GM06990 (cell line): ENCODE results near the gene PAWR.

Experiments
- DNase-seq: peaks from one replicate; pipeline ENCODE4 v3.0.0-alpha.2; 2011; ENCODE audit not compliant: insufficient read length; ENCODE audit errors: extremely low read depth
- H3K27me3 ChIP-seq: replicated peaks from 2 replicates; pipeline ENCODE4 v1.6.0; 2011; ENCODE audit warnings: low read length; ENCODE audit not compliant: control insufficient read depth, insufficient read depth
- H3K36me3 ChIP-seq: 2 replicates; pipeline ENCODE4 v1.5.1; 2011; ENCODE audit warnings: low read length; ENCODE audit not compliant: control insufficient read depth, insufficient read depth
- H3K4me3 ChIP-seq: replicated peaks from 2 replicates; pipeline ENCODE4 v1.5.1; 2011; ENCODE audit warnings: low read depth, mild to moderate bottlenecking, control low read depth, low read length
- CTCF ChIP-seq: IDR thresholded peaks from 2 replicates; pipeline ENCODE4 v1.5.1; 2011; ENCODE audit warnings: low read length, control low read depth, mild to moderate bottlenecking, inconsistent platforms; ENCODE audit not compliant: insufficient read depth, poor library complexity, severe bottlenecking

PAWR gene

GRCh38 chr12:79715308-79715707, 24.5 kb upstream of the PAWR start:
- Histone ChIP-seq H3K4me3 (no peak overlapping the region), H3K36me3 (no peaks in the 10 kb centered on the region), H3K27me3 (no peaks in the 10 kb centered on the region)
- no peak for TF ChIP-seq CTCF
- no peak for DNase-seq

GRCh38 chr12:79710707-79711483, 20.1 kb upstream of the PAWR start:
- DNase-seq: no peak
- TF ChIP-seq CTCF: no peak
- no peaks in the 10 kb centered on the region for H3K27me3 ChIP-seq
- no peaks in the 10 kb centered on the region for H3K36me3 ChIP-seq
- no peak overlapping the region for H3K4me3 ChIP-seq

GRCh38 chr12:79707830-79708229, 17.1 kb upstream of the PAWR start:
- no peaks in the 10 kb centered on the region for H3K36me3 ChIP-seq
- H3K27me3 ChIP-seq: no peaks in the 10 kb centered on the region
- no peak for TF ChIP-seq CTCF
- no peak overlapping the region for H3K4me3 ChIP-seq
- no peak for DNase-seq

- H3K4me3 ChIP-seq: no peak overlapping the region
- no peaks in the 10 kb centered on the region for H3K36me3 ChIP-seq
- no peak for TF ChIP-seq CTCF
- H3K27me3 ChIP-seq: no peaks in the 10 kb centered on the region
- no peak for DNase-seq
Observed at GRCh38 chr12:79706676-79707075, 15.9 kb upstream of the PAWR start.

GRCh38 chr12:79706156-79706555, 15.4 kb upstream of the PAWR start:
- H3K4me3 ChIP-seq: no peak overlapping the region
- DNase-seq: no peak
- TF ChIP-seq CTCF: no peak
- H3K27me3 ChIP-seq: no peaks in the 10 kb centered on the region
- no peaks in the 10 kb centered on the region for H3K36me3 ChIP-seq

GRCh38 chr12:79698966-79699365, 8.2 kb upstream of the PAWR start:
- Histone ChIP-seq H3K27me3 (no peaks in the 10 kb centered on the region), H3K36me3 (no peaks in the 10 kb centered on the region), H3K4me3 (no peak overlapping the region)
- TF ChIP-seq CTCF: no peak
- no peak for DNase-seq
